Neural cell (in vitro differentiated cells): Measurements from ENCODE around the gene LHFPL6. TPM values are rescaled to one million over a fixed set of nuclear protein-coding genes. Genes with fewer than 3 reads are reported as not detected.

ENCODE experiments used
- H2AFZ ChIP-seq: fragments of 200-600, 300-800 bp; sonication (generic), shearing (Covaris generic); 2 replicates; pipeline ENCODE4 v1.6.0; 2014; ENCODE audit warnings: low read depth, mild to moderate bottlenecking, antibody characterized with exemption, low read length, moderate library complexity
- H3F3A ChIP-seq: fragments of 200-600 bp; shearing (Covaris generic); 2 replicates; pipeline ENCODE4 v1.6.1; 2016; ENCODE audit warnings: mild to moderate bottlenecking, moderate library complexity, mixed read lengths, antibody characterized with exemption, low read length; ENCODE audit not compliant: insufficient read depth, poor library complexity, severe bottlenecking
- H3K27ac ChIP-seq: fragments of 200-600, 300-800 bp; sonication (generic), shearing (Covaris generic); 2 replicates; pipeline ENCODE4 v1.5.1; 2014; ENCODE audit warnings: mild to moderate bottlenecking, low read length, moderate library complexity
- H3K27me3 ChIP-seq: fragments of 300-800, 200-600 bp; sonication (generic), shearing (Covaris generic); 2 replicates; pipeline ENCODE4 v1.6.0; 2014; ENCODE audit warnings: mild to moderate bottlenecking, low read depth, low read length, moderate library complexity; ENCODE audit not compliant: insufficient read depth
- H3K36me3 ChIP-seq: fragments of 300-800, 200-600 bp; sonication (generic), shearing (Covaris generic); 2 replicates; pipeline ENCODE4 v1.5.1; 2014; ENCODE audit warnings: mild to moderate bottlenecking, antibody characterized with exemption, low read length, moderate library complexity; ENCODE audit not compliant: insufficient read depth
- H3K4me2 ChIP-seq: fragments of 300-800, 200-600 bp; sonication (generic), shearing (Covaris generic); 2 replicates; pipeline ENCODE4 v1.6.0; 2014; ENCODE audit warnings: mild to moderate bottlenecking, low read length
- H3K4me3 ChIP-seq: fragments of 300-800, 200-600 bp; sonication (generic), shearing (Covaris generic); 2 replicates; pipeline ENCODE4 v1.5.1; 2014; ENCODE audit warnings: mild to moderate bottlenecking, low read length, moderate library complexity
- H3K79me2 ChIP-seq: fragments of 200-600 bp; shearing (Covaris generic); replicated peaks from 2 replicates; pipeline ENCODE4 v1.6.0; 2014; ENCODE audit warnings: mild to moderate bottlenecking, low read length, moderate library complexity; ENCODE audit not compliant: insufficient read depth
- H3K9ac ChIP-seq: fragments of 300-800, 200-600 bp; sonication (generic), shearing (Covaris generic); 2 replicates; pipeline ENCODE4 v1.6.1; 2016; ENCODE audit warnings: mild to moderate bottlenecking, low read length, mixed read lengths
- H3K9me2 ChIP-seq: fragments of 200-600 bp; shearing (Covaris generic); 2 replicates; pipeline ENCODE4 v1.6.1; 2016; ENCODE audit warnings: mild to moderate bottlenecking, low read length, mixed read lengths; ENCODE audit not compliant: insufficient read depth
- H3K9me3 ChIP-seq: fragments of 200-600, 300-800 bp; sonication (generic), shearing (Covaris generic); 2 replicates; pipeline ENCODE4 v1.6.1; 2016; ENCODE audit warnings: mild to moderate bottlenecking, mixed run types, low read length, moderate library complexity, mixed read lengths
- H4K20me1 ChIP-seq: fragments of 200-600 bp; shearing (Covaris generic); 2 replicates; pipeline ENCODE4 v1.6.1; 2016; ENCODE audit warnings: mild to moderate bottlenecking, mixed run types; ENCODE audit not compliant: insufficient read depth
- CTCF ChIP-seq: fragments of 450-650 bp; IDR thresholded peaks from 2 replicates; pipeline ENCODE4 v1.5.1; 2014; ENCODE audit warnings: antibody characterized with exemption, mild to moderate bottlenecking, moderate library complexity; ENCODE audit not compliant: poor library complexity, severe bottlenecking
- EP300 ChIP-seq: fragments of 450-650 bp; conservative IDR thresholded peaks from 2 replicates; pipeline ENCODE4 v1.6.1; 2014; ENCODE audit warnings: antibody characterized with exemption, mild to moderate bottlenecking, moderate library complexity; ENCODE audit not compliant: poor library complexity, severe bottlenecking
- EZH2 ChIP-seq: fragments of 200-600, 300-800 bp; shearing (Covaris generic), sonication (generic); IDR thresholded peaks from 2 replicates; pipeline ENCODE4 v1.6.1; 2014; ENCODE audit warnings: antibody characterized with exemption, low read length, borderline replicate concordance, mild to moderate bottlenecking; ENCODE audit not compliant: insufficient read depth, poor library complexity, severe bottlenecking
- MXI1 ChIP-seq: fragments of 450-650 bp; conservative IDR thresholded peaks from 2 replicates; pipeline ENCODE4 v1.6.1; 2014; ENCODE audit warnings: antibody characterized with exemption, mild to moderate bottlenecking; ENCODE audit not compliant: poor library complexity, severe bottlenecking
- POLR2AphosphoS5 ChIP-seq: IDR thresholded peaks from 2 replicates; pipeline ENCODE4 v1.6.1; 2012
- RAD21 ChIP-seq: fragments of 450-650 bp; conservative IDR thresholded peaks from 2 replicates; pipeline ENCODE4 v1.6.1; 2014; ENCODE audit warnings: antibody characterized with exemption, mild to moderate bottlenecking, moderate library complexity
- REST ChIP-seq: IDR thresholded peaks from 2 replicates; pipeline ENCODE4 v1.6.1; 2012; ENCODE audit warnings: borderline replicate concordance
- SMC3 ChIP-seq: fragments of 450-650 bp; conservative IDR thresholded peaks from 2 replicates; pipeline ENCODE4 v1.6.1; 2014; ENCODE audit warnings: antibody characterized with exemption, mild to moderate bottlenecking, moderate library complexity; ENCODE audit not compliant: poor library complexity
- TAF1 ChIP-seq: IDR thresholded peaks from 2 replicates; pipeline ENCODE4 v1.6.1; 2012; ENCODE audit warnings: low read depth
- polyA plus RNA-seq: library from polyadenylated mRNA; depleted of rRNA; stranded (reverse); fragments of >200 nt; gene quantifications from 2 replicates; pipeline ENCODE4 v1.2.3, GENCODE V29; 2014

Gene LHFPL6
- polyA plus RNA-seq, 1 donor from 2014 or later = 36.3 TPM

- Histone ChIP-seq H2AFZ (no peak overlapping the region), H3K27me3 (no peaks in the 10 kb centered on the region), H3K9ac (no peak overlapping the region), H3K27ac (no peak overlapping the region), H3K4me2 (no peak overlapping the region), H3K36me3 (no peaks in the 10 kb centered on the region), H3K79me2 (no peaks in the 10 kb centered on the region), H3K9me2 (no peaks in the 10 kb centered on the region), H4K20me1 (no peaks in the 10 kb centered on the region), H3K4me3 (no peak overlapping the region), H3F3A (no peaks in the 10 kb centered on the region), H3K9me3 (no peaks in the 10 kb centered on the region)
- TF ChIP-seq REST = no peak
- TF ChIP-seq EZH2 = no peak
- no peak for TF ChIP-seq TAF1
- TF ChIP-seq CTCF = no peak
- TF ChIP-seq POLR2AphosphoS5 = no peak
These were observed 61.9 kb downstream of the LHFPL6 start for GRCh38 chr13:39540929-39541605.

- H3K9me3 ChIP-seq = no peaks in the 10 kb centered on the region
- H3K36me3 ChIP-seq = no peaks in the 10 kb centered on the region
- H2AFZ ChIP-seq = no peak overlapping the region
- no peaks in the 10 kb centered on the region for H3K27me3 ChIP-seq
- H3K4me3 ChIP-seq = no peak overlapping the region
- H3K4me2 ChIP-seq = no peak overlapping the region
- H4K20me1 ChIP-seq = no peaks in the 10 kb centered on the region
- H3K79me2 ChIP-seq = no peaks in the 10 kb centered on the region
- H3F3A ChIP-seq = no peaks in the 10 kb centered on the region
- TF ChIP-seq SMC3 (no peak), MXI1 (no peak), TAF1 (no peak), REST (no peak), EZH2 (no peak), EP300 (no peak), POLR2AphosphoS5 (no peak), CTCF (no peak), RAD21 (no peak)
- H3K9ac ChIP-seq = no peak overlapping the region
- H3K27ac ChIP-seq = no peak overlapping the region
- no peaks in the 10 kb centered on the region for H3K9me2 ChIP-seq
These were observed 63.9 kb downstream of the LHFPL6 start for GRCh38 chr13:39538816-39539790.
